IPS-18c (cell line): ENCODE data around the gene PHACTR3.

Source experiments
- H3K4me3 ChIP-seq: 2 replicates; pipeline ENCODE4 v1.7.0; 2013; ENCODE audit warnings: low read depth, mild to moderate bottlenecking, low read length, moderate library complexity; ENCODE audit not compliant: insufficient read depth
- H3K9me3 ChIP-seq: one replicate; pipeline ENCODE4 v1.6.1; 2013; ENCODE audit warnings: mild to moderate bottlenecking, low read length, moderate library complexity; ENCODE audit not compliant: control insufficient read depth, insufficient read depth

Gene PHACTR3

GRCh38 chr20:59668926-59669850 is 64.8 kb downstream of the PHACTR3 start:
- no peak overlapping the region for H3K4me3 ChIP-seq
- H3K9me3 ChIP-seq = peaks cover 5% of the 10 kb centered on the region

GRCh38 chr20:59670786-59671492 is 66.6 kb downstream of the PHACTR3 start:
- no peak overlapping the region for H3K4me3 ChIP-seq
- peaks cover 5% of the 10 kb centered on the region for H3K9me3 ChIP-seq

- no peak overlapping the region for H3K4me3 ChIP-seq
- H3K9me3 ChIP-seq = peaks cover 3% of the 10 kb centered on the region
These were observed 67.5 kb downstream of the PHACTR3 start for GRCh38 chr20:59671661-59672471.

GRCh38 chr20:59672576-59672975 is 68.2 kb downstream of the PHACTR3 start:
- no peak overlapping the region for H3K4me3 ChIP-seq
- H3K9me3 ChIP-seq = peaks cover 3% of the 10 kb centered on the region

GRCh38 chr20:59673288-59673997 is 69.1 kb downstream of the PHACTR3 start:
- H3K4me3 ChIP-seq = no peak overlapping the region
- peaks cover 3% of the 10 kb centered on the region for H3K9me3 ChIP-seq

- Histone ChIP-seq H3K9me3 (peaks cover 3% of the 10 kb centered on the region), H3K4me3 (no peak overlapping the region)
These were observed 69.7 kb downstream of the PHACTR3 start for GRCh38 chr20:59673998-59674445.

GRCh38 chr20:59676126-59676850 is 71.9 kb downstream of the PHACTR3 start:
- no peak overlapping the region for H3K4me3 ChIP-seq
- H3K9me3 ChIP-seq = no peaks in the 10 kb centered on the region

- no peaks in the 10 kb centered on the region for H3K9me3 ChIP-seq
- H3K4me3 ChIP-seq = no peak overlapping the region
These were observed 72.5 kb downstream of the PHACTR3 start for GRCh38 chr20:59676851-59677182.

- H3K9me3 ChIP-seq = no peaks in the 10 kb centered on the region
These were observed 73.2 kb downstream of the PHACTR3 start for GRCh38 chr20:59677586-59677985.

GRCh38 chr20:59678288-59678687 is 73.9 kb downstream of the PHACTR3 start:
- Histone ChIP-seq H3K4me3 (no peak overlapping the region), H3K9me3 (no peaks in the 10 kb centered on the region)

More at GRCh38 chr20:59677586-59677985, 73.2 kb downstream of the PHACTR3 start:
- H3K4me3 ChIP-seq = no peak overlapping the region

GRCh38 chr20:59678951-59679350 is 74.6 kb downstream of the PHACTR3 start:
- H3K4me3 ChIP-seq = no peak overlapping the region

GRCh38 chr20:59680148-59680650 is 75.9 kb downstream of the PHACTR3 start:
- no peak overlapping the region for H3K4me3 ChIP-seq
- no peaks in the 10 kb centered on the region for H3K9me3 ChIP-seq

More at GRCh38 chr20:59678951-59679350, 74.6 kb downstream of the PHACTR3 start:
- no peaks in the 10 kb centered on the region for H3K9me3 ChIP-seq

- Histone ChIP-seq H3K9me3 (no peaks in the 10 kb centered on the region), H3K4me3 (no peak overlapping the region)
These were observed 76.5 kb downstream of the PHACTR3 start for GRCh38 chr20:59680852-59681251.

- H3K4me3 ChIP-seq = no peak overlapping the region
- no peaks in the 10 kb centered on the region for H3K9me3 ChIP-seq
These were observed 78.3 kb downstream of the PHACTR3 start for GRCh38 chr20:59682603-59683002.

- Histone ChIP-seq H3K9me3 (no peaks in the 10 kb centered on the region), H3K4me3 (no peak overlapping the region)
These were observed 78.8 kb downstream of the PHACTR3 start for GRCh38 chr20:59683181-59683580.

- no peaks in the 10 kb centered on the region for H3K9me3 ChIP-seq
- no peak overlapping the region for H3K4me3 ChIP-seq
These were observed 80.4 kb downstream of the PHACTR3 start for GRCh38 chr20:59684685-59685242.
